Measurements from ENCODE around the gene MAT2A. TPM values are rescaled to one million over a fixed set of nuclear protein-coding genes. Genes with fewer than 3 reads are reported as not detected.

MAT2A gene
- total and polyA plus RNA-seq, 9 of the 15 experiments (the other 6 are each of a cell fraction or from before 2014, with no cell fraction given): 130 to 1,027 (median 240) TPM

DNA sequence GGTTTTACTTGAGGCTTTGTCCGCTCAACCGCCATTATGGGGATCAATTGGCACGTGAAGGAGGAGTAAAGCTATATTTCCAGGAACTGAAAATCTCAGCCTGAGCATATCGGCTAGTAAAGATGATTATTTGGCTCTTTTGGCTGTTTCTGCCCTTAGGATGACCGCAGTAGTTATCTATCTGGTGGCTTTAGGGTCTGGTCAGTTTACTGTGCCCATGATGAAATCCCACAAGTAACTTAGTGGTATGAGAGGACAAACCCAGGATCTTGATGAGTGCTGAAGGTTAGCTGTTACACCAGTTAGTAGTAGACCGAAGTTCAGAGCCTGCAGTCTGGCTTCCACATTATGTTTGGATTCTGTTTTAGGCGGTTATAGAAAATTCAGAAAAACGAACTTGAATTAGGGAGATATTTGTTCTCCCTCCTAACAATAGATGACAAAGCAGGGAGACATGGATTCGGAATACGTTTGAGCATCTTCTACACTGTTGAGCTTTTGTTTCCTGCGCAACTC lies 1.2 kb downstream of the MAT2A start (continued):
- TF ChIP-seq, protein P1, sequence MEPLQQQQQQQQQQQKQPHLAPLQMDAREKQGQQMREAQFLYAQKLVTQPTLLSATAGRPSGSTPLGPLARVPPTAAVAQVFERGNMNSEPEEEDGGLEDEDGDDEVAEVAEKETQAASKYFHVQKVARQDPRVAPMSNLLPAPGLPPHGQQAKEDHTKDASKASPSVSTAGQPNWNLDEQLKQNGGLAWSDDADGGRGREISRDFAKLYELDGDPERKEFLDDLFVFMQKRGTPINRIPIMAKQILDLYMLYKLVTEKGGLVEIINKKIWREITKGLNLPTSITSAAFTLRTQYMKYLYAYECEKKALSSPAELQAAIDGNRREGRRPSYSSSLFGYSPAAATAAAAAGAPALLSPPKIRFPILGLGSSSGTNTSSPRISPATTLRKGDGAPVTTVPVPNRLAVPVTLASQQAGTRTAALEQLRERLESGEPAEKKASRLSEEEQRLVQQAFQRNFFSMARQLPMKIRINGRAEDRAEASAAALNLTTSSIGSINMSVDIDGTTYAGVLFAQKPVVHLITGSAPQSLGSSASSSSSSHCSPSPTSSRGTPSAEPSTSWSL (CRISPR knock-in tag; IDR thresholded peaks at IDR 0.05; ENCODE audit: borderline replicate concordance): no peak
- TF ChIP-seq RFX5 (IDR thresholded peaks at IDR 0.05; ENCODE audit: low read depth, low read length) (peak; percentile 61; the same call in 1 of the 2 replicates), KLF13 (tag; IDR thresholded peaks at IDR 0.05; ENCODE audit: borderline replicate concordance, low read depth) (no peak), MTF1 (CRISPR knock-in tag; IDR thresholded peaks at IDR 0.05; ENCODE audit: borderline replicate concordance) (no peak), KDM5B (IDR thresholded peaks at IDR 0.05; ENCODE audit: insufficient replicate concordance, low read depth, low read length) (peak; percentile 50), PML (IDR thresholded peaks at IDR 0.05; ENCODE audit: low read length) (no peak), E2F3 (CRISPR knock-in tag; IDR thresholded peaks at IDR 0.05) (no peak)
- TF ChIP-seq, protein P2, sequence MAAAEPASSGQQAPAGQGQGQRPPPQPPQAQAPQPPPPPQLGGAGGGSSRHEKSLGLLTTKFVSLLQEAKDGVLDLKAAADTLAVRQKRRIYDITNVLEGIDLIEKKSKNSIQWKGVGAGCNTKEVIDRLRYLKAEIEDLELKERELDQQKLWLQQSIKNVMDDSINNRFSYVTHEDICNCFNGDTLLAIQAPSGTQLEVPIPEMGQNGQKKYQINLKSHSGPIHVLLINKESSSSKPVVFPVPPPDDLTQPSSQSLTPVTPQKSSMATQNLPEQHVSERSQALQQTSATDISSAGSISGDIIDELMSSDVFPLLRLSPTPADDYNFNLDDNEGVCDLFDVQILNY (CRISPR knock-in tag; IDR thresholded peaks at IDR 0.05): no peak
- TF ChIP-seq, protein P3, sequence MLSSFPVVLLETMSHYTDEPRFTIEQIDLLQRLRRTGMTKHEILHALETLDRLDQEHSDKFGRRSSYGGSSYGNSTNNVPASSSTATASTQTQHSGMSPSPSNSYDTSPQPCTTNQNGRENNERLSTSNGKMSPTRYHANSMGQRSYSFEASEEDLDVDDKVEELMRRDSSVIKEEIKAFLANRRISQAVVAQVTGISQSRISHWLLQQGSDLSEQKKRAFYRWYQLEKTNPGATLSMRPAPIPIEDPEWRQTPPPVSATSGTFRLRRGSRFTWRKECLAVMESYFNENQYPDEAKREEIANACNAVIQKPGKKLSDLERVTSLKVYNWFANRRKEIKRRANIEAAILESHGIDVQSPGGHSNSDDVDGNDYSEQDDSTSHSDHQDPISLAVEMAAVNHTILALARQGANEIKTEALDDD (IDR thresholded peaks at IDR 0.05): peak; percentile 78

Measured in K562 (cell line).